Myocyte (in vitro differentiated cells): ENCODE data around the gene MT1F. TPM values are rescaled to one million over a fixed set of nuclear protein-coding genes. Genes with fewer than 3 reads are reported as not detected.

Experiments used
- DNase-seq: peaks from one replicate; pipeline ENCODE4 v3.0.0-alpha.2; 2012; ENCODE audit warnings: low read depth
- total RNA-seq: library from RNA; depleted of rRNA; stranded (reverse); fragments of >200 nt; gene quantifications from 2 replicates; pipeline ENCODE4 v1.2.3, GENCODE V29; 2014

Gene MT1F
- total RNA-seq, 1 donor from 2014 or later, result not detected

DNA sequence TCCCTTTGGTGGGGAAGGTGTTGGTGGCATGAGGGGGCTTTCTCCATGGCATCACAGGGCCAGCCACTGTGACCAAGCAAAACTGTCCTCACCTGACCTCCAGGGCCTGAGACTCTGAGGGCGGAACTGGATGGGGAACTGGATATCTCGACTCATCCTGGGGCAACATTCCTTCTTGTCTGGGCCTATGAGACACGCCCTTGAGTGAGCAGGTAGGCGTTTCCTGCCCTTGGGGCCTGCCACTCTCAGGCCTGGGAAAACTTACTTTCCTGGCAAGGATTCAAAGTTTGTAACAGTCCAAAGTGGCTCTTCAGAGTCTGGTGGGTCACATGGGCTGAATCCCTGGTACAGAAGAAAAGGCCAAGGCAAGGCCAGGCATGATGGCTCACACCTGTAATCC, 34.1 kb downstream of the MT1F start:
- DNase-seq, result no peak

DNA sequence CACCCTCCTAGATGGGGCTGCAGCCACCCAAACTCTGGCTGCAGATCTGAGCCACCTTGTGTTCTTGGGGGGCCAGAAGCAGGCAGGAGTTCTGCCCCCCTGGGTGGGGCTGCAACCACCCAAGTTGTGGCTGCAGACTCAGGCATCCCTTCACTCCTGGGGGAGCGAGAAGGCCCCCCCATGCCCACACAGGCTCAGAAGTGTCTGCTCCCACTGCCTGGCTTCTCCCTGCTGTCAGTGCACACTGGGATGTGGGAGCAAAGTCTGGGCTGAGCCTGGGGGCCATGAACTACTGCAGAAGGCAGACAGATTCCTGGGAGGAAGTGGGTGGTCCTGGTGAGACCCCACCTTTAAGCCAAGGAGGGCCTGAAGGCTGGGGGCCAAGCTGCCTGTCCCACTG, 37.5 kb downstream of the MT1F start:
- DNase-seq, result no peak

DNA sequence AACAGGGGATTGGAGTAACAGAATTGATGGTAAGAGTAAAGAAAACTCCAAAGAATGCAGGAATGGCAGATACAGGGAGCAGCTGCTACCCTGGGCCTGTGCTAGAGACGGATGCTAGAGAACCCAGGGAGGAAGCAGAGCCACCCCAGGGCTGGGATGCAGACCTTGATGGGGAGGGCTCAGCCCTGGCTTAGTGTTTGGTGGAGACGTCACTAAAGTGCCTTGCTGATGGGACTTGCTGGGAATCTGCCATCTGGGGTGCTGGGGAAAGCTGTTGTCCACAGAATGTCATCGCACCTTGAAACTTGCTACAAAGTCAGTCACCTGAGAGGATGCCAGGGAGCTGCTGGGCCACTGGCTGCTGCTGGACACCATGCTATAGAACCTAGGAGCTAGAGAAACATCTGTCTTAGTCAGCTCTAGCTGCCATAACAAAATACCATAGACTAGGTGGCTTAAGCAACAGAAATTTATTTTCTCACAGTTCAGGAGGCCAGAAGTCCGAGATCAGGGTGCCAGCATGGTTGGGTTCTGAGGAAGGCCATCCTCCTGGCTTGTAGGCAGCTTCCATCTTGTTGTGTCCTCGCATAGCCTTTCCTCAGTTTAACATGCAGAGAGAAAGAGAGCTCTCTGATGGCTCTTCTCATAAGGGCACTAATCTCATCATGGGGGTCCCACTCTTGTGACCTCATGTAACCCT, 39.8 kb downstream of the MT1F start:
- DNase-seq, result no peak

DNA sequence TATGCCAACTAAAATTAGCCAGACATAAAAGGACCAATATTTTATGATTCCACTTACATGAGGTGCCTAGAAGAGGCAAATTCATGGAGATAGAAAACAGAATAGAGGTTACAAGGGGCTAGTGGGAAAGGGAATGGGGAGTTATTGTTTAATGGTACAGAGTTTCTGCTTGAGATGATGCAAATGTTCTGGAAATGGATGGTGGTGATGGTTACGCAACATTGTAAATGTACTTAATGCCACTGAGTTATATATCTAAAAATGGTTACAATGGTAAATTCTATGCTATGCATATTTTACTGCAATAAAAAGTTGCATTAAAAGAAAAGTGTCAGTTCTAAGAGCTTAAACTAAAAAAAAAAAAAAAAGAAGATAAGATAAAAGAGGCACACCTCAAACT, 42.4 kb downstream of the MT1F start:
- DNase-seq, result no peak

DNA sequence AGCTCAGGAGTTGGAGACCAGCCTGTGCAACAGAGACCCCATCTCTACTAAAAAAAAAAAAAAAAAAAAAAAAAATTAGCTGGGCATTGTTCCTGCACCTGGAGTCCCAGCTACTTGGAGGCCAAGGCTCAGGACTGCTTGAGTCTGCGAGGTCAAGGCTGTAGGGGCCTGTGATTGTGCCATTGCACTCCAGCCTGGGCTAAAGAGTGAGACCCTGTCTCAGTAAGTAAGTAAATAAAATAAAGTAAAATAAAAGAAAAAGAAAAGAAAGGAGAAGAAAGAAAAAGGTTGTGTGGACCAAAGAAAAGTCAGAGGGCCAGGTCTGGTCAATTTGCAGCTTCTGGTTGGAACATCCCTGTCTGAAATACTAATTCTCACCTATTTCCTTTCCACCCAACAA, 42.9 kb downstream of the MT1F start:
- DNase-seq, result no peak

DNA sequence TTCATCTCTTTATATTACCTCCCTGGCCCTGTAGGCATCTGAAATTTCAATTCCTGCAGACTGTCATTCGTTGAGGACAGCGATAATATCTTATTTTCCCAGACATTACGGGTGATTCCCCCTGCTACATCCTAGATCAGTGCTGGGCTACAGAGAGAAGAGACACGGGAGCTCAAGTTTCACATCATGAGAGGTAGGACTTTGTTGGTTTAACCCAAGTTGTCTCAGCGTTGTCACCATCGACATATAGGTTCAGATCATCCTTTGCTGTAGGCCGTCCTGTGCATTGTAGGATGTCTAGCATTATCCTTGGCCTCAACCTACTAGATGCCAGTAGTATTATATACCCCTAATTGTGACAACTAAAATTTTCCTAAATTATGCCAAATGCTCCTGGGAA, 43.8 kb downstream of the MT1F start:
- no peak for DNase-seq

DNA sequence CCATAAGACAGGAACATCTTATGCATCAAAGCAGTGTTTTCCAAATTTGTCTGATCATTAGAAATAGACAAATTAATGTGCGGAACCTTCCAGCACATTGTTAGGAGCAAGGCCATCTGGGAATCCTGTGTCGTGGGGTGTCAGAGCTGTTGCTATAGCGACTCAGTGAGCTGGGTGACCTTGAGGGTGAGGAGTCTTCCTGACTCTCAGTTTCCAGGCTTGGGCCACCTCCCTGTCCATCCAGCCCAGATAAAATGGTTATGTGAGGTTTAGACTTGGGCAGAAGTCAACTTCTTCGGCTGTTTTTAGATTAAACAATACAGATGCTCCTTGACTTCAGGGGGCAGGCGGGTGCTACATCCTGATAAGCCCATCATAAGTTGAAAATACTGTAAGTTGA, 45.1 kb downstream of the MT1F start:
- no peak for DNase-seq

Other genes with a start within 250 kb of the MT1F start
- gene AMFR, start 232.4 kb upstream of the MT1F start, total RNA-seq, result 220 and 233 TPM in 2 replicates
- gene NUDT21, start 206.6 kb upstream of the MT1F start, total RNA-seq, result 46.5 and 48.6 TPM in 2 replicates
- 68.9 and 79.0 TPM in 2 replicates for gene OGFOD1, start 206.4 kb upstream of the MT1F start, total RNA-seq
- gene BBS2, start 137.9 kb upstream of the MT1F start, total RNA-seq, result 27.2 and 32.9 TPM in 2 replicates
- not detected in 2 replicates for gene MT4, start 92.9 kb upstream of the MT1F start, total RNA-seq
- gene MT3, start 68.4 kb upstream of the MT1F start, total RNA-seq, result not detected in 2 replicates
- gene MT2A, start 49.4 kb upstream of the MT1F start, total RNA-seq, result 7.1 and 18.6 TPM in 2 replicates
- gene MT1E, start 32.2 kb upstream of the MT1F start, total RNA-seq, result 24.7 and 26.6 TPM in 2 replicates
- not detected in 2 replicates for gene MT1M, start 25.3 kb upstream of the MT1F start, total RNA-seq
- gene MT1A, start 19.3 kb upstream of the MT1F start, total RNA-seq, result not detected in 2 replicates
- gene MT1B, start 6.1 kb upstream of the MT1F start, total RNA-seq, result not detected in 2 replicates
- gene MT1G, start 10.1 kb downstream of the MT1F start, total RNA-seq, result not detected in 2 replicates
- not detected in 2 replicates for gene MT1H, start 11.9 kb downstream of the MT1F start, total RNA-seq
- 14.8 and 74.1 TPM in 2 replicates for gene MT1X, start 24.5 kb downstream of the MT1F start, total RNA-seq
- gene NUP93, start 72.2 kb downstream of the MT1F start, total RNA-seq, result 114 and 151 TPM in 2 replicates
- gene SLC12A3, start 207.2 kb downstream of the MT1F start, total RNA-seq, result 0.16 TPM in 1 of 2 replicates, not detected in the other